K562 (cell line): ENCODE measurements around the gene HCST. TPM values are rescaled to one million over a fixed set of nuclear protein-coding genes. Genes with fewer than 3 reads are reported as not detected.

Experiments used
- polyA plus RNA-seq, 8 experiments: library from polyadenylated mRNA; depleted of rRNA in 4 of 8; stranded (reverse) in 5 of 8; unstranded in 3 of 8; fragments of >200 nt; fragmentation: Nextera tagmentation in 2 of 8; fragmentation: Illumina TruSeq in 1 of 8; extraction: Ambion mirVana in 2 of 8; extraction: Trizol in 1 of 8; gene quantifications; 2 replicates each; pipeline versions ENCODE4 v1.2.1 to v1.2.3, GENCODE V29; 2011 to 2014; ENCODE audit warnings: inconsistent platforms in 1 of 8, missing spikeins in 1 of 8
- total RNA-seq, 7 experiments: library from RNA; depleted of rRNA in 6 of 7; stranded (reverse); fragments of >200 nt in 6 of 7; fragmentation: Illumina TruSeq in 2 of 7; extraction: Trizol in 2 of 7; gene quantifications; 2 replicates each; pipeline versions ENCODE4 v1.2.1 to v1.2.3, GENCODE V29; 2011 to 2021; ENCODE audit warnings: low replicate concordance in 1 of 7
- TF ChIP-seq, protein P1 (sequence below), 2 experiments: fragments of 450-650 bp; IDR thresholded peaks; 2 replicates each; pipeline ENCODE4 v1.6.1; 2016; ENCODE audit warnings: mild to moderate bottlenecking in 2 of 2, borderline replicate concordance in 1 of 2, low read depth in 1 of 2, moderate library complexity in 1 of 2

HCST gene
- total and polyA plus RNA-seq, 9 of the 15 experiments (the other 6 are each of a cell fraction or from before 2014, with no cell fraction given), result 0.29 to 1.9 (median 0.95) TPM; not detected in 2

DNA sequence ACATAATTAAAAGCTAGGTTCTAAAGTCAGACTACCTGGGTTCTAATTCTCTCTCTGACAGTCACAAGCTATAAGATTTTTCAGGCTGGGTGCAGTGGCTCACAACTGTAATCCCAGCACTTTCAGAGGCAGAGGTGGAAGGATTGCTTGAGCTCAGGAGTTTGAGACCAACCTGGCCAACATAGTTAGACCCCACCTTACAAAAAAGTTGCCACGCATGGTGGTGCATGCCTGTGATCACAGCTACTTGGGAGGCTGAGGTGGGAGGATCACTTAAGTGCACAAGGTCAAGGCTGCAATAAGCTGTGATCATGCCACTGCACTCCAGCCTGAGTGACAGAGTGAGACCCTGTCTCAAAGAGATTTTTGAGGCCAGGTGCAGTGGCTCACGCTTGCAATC, 8.0 kb upstream of the HCST start (continued):
- TF ChIP-seq, protein P1, sequence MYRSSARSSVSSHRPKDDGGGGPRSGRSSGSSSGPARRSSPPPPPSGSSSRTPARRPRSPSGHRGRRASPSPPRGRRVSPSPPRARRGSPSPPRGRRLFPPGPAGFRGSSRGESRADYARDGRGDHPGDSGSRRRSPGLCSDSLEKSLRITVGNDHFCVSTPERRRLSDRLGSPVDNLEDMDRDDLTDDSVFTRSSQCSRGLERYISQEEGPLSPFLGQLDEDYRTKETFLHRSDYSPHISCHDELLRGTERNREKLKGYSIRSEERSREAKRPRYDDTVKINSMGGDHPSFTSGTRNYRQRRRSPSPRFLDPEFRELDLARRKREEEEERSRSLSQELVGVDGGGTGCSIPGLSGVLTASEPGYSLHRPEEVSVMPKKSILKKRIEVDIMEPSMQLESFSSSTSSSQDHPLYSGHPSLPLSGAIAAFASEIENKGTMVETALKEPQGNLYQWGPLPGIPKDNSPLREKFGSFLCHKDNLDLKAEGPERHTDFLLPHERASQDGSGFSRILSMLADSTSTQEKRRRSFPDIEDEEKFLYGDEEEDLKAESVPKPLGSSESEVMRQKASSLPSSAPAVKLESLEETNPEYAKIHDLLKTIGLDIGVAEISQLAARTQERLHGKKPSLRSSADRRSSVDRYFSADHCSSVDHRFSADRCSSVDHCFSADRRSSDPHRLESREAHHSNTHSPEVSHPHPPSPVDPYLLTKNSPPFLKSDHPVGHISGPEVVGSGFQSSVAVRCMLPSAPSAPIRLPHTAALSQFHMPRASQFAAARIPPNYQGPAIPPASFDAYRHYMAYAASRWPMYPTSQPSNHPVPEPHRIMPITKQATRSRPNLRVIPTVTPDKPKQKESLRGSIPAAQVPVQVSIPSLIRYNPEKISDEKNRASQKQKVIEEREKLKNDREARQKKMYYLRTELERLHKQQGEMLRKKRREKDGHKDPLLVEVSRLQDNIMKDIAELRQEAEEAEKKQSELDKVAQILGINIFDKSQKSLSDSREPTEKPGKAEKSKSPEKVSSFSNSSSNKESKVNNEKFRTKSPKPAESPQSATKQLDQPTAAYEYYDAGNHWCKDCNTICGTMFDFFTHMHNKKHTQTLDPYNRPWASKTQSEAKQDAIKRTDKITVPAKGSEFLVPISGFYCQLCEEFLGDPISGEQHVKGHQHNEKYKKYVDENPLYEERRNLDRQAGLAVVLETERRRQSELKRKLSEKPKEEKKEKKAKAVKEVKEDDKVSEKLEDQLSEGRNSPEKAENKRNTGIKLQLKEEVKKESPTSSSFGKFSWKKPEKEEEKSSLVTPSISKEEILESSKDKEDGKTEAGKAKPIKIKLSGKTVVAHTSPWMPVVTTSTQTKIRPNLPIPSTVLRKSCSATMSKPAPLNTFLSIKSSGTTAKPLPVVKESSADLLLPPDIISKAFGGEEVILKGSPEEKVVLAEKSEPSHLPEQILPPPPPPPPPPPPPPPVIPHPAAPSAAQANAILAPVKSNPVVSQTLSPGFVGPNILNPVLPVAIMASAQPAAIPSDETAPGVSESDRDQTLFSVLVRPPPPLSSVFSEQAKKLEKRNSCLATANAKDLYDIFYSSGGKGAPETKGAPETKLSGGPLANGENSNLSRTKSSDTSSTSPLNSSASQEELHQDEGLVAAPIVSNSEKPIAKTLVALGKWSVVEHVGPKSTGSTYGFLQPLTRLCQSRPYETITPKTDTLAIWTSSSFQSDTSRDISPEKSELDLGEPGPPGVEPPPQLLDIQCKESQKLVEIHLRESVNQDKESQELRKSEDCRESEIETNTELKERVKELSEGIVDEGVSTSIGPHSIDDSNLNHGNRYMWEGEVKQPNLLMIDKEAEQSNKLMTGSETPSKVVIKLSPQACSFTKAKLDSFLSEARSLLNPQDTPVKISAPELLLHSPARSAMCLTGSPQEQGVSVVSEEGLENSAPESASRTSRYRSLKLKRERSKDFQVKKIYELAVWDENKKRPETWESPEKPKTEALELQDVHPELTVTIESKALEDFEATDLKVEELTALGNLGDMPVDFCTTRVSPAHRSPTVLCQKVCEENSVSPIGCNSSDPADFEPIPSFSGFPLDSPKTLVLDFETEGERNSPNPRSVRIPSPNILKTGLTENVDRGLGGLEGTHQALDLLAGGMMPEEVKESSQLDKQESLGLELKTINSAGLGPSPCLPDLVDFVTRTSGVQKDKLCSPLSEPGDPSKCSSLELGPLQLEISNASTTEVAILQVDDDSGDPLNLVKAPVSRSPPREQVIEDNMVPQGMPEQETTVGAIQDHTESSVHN (IDR thresholded peaks at IDR 0.05; ENCODE audit: borderline replicate concordance in 1 of 2, low read depth in 1 of 2), result no peak
